Fibroblast of lung (primary cell): ENCODE data around the gene ZBTB11.

Experiments used
- CTCF ChIP-seq, 2 donors: IDR thresholded peaks in 1 of 2; conservative IDR thresholded peaks in 1 of 2; 1 replicate in 1 of 2; 2 replicates in 1 of 2; pipeline ENCODE4 v1.5.1; 2011 to 2012; ENCODE audit warnings: low read length in 2 of 2, control low read depth in 1 of 2, inconsistent platforms in 1 of 2, low read depth in 1 of 2, mild to moderate bottlenecking in 1 of 2
- EZH2 ChIP-seq: IDR thresholded peaks from 2 replicates; pipeline ENCODE4 v1.5.1; 2012; ENCODE audit warnings: low read length, control low read depth, mild to moderate bottlenecking; ENCODE audit errors: missing control alignments

GRCh38 chr3:101719604-101720185, 42.8 kb upstream of the ZBTB11 start:
- no peak for TF ChIP-seq CTCF (conservative IDR thresholded peaks at IDR 0.05 in 1 of 2, IDR thresholded peaks at IDR 0.05 in 1 of 2; ENCODE audit: low read depth in 1 of 2, low read length in 2 of 2)
- TF ChIP-seq EZH2, result no peak
